Mesothelial cell of epicardium (in vitro differentiated cells): Measurements from ENCODE around the gene PROX1. TPM values are rescaled to one million over a fixed set of nuclear protein-coding genes. Genes with fewer than 3 reads are reported as not detected.

Experiments
- DNase-seq, 2 experiments: peaks; one replicate each; pipeline ENCODE4 v3.0.0; 2021; ENCODE audit warnings: low spot score in 2 of 2; ENCODE audit not compliant: unreplicated experiment in 2 of 2
- H3K27ac Mint-ChIP-seq: 2 replicates; pipeline ENCODE4 v1.8.0; 2021; ENCODE audit warnings: mixed read lengths
- H3K27me3 Mint-ChIP-seq: 2 replicates; pipeline ENCODE4 v1.8.0; 2021; ENCODE audit warnings: low read depth, mixed read lengths
- H3K36me3 Mint-ChIP-seq: 2 replicates; pipeline ENCODE4 v1.8.0; 2021; ENCODE audit warnings: mixed read lengths
- H3K4me1 Mint-ChIP-seq: 2 replicates; pipeline ENCODE4 v1.8.0; 2021; ENCODE audit warnings: mixed read lengths
- H3K4me3 Mint-ChIP-seq: 2 replicates; pipeline ENCODE4 v1.8.0; 2021; ENCODE audit warnings: mild to moderate bottlenecking, moderate library complexity, mixed read lengths
- H3K9me3 Mint-ChIP-seq: 2 replicates; pipeline ENCODE4 v1.8.0; 2021; ENCODE audit warnings: mixed read lengths
- CTCF ChIP-seq: fragments of 200-600 bp; sonication (generic); IDR thresholded peaks from one replicate; pipeline ENCODE4 v1.5.0; 2021; ENCODE audit warnings: antibody characterized with exemption; ENCODE audit not compliant: unreplicated experiment
- total RNA-seq: library from RNA; stranded (reverse); gene quantifications from 3 replicates; pipeline ENCODE4 v1.2.1, GENCODE V29; 2021

Gene PROX1
- total RNA-seq, 1 donor from 2014 or later: 1.4 TPM

GRCh38 chr1:213997038-213997771, 9.4 kb downstream of the PROX1 start:
- H3K27me3 Mint-ChIP-seq: peaks cover 70% of the 10 kb centered on the region
- DNase-seq: no peak
- H3K4me1 Mint-ChIP-seq: peaks cover 2% of the 10 kb centered on the region
- no peak for TF ChIP-seq CTCF
- H3K4me3 Mint-ChIP-seq: no peak overlapping the region
- H3K27ac Mint-ChIP-seq: no peak overlapping the region
- no peaks in the 10 kb centered on the region for H3K9me3 Mint-ChIP-seq
- H3K36me3 Mint-ChIP-seq: no peaks in the 10 kb centered on the region

- no peak for DNase-seq
- Mint-ChIP-seq H3K27ac (no peak overlapping the region), H3K4me3 (no peak overlapping the region), H3K27me3 (peaks cover 65% of the 10 kb centered on the region), H3K9me3 (no peaks in the 10 kb centered on the region), H3K36me3 (no peaks in the 10 kb centered on the region), H3K4me1 (peaks cover 5% of the 10 kb centered on the region)
- no peak for TF ChIP-seq CTCF
These were observed 10.0 kb downstream of the PROX1 start for GRCh38 chr1:213997772-213998107.

GRCh38 chr1:213998785-213999184, 11.0 kb downstream of the PROX1 start:
- no peak for DNase-seq
- H3K9me3 Mint-ChIP-seq: no peaks in the 10 kb centered on the region
- H3K36me3 Mint-ChIP-seq: no peaks in the 10 kb centered on the region
- H3K27ac Mint-ChIP-seq: no peak overlapping the region
- TF ChIP-seq CTCF: no peak
- peaks cover 56% of the 10 kb centered on the region for H3K27me3 Mint-ChIP-seq
- peaks cover 7% of the 10 kb centered on the region for H3K4me1 Mint-ChIP-seq
- H3K4me3 Mint-ChIP-seq: no peak overlapping the region

GRCh38 chr1:213999732-214000131, 12.0 kb downstream of the PROX1 start:
- no peak for DNase-seq
- H3K36me3 Mint-ChIP-seq: no peaks in the 10 kb centered on the region
- no peak overlapping the region for H3K4me3 Mint-ChIP-seq
- H3K27me3 Mint-ChIP-seq: peaks cover 47% of the 10 kb centered on the region
- H3K9me3 Mint-ChIP-seq: no peaks in the 10 kb centered on the region
- H3K27ac Mint-ChIP-seq: no peak overlapping the region
- peaks cover 11% of the 10 kb centered on the region for H3K4me1 Mint-ChIP-seq
- TF ChIP-seq CTCF: no peak

- no peaks in the 10 kb centered on the region for H3K9me3 Mint-ChIP-seq
- H3K27me3 Mint-ChIP-seq: peaks cover 31% of the 10 kb centered on the region
- no peak for DNase-seq
- no peak overlapping the region for H3K27ac Mint-ChIP-seq
- no peak overlapping the region for H3K4me3 Mint-ChIP-seq
- H3K4me1 Mint-ChIP-seq: peaks cover 11% of the 10 kb centered on the region
- TF ChIP-seq CTCF: no peak
- H3K36me3 Mint-ChIP-seq: no peaks in the 10 kb centered on the region
These were observed 14.3 kb downstream of the PROX1 start for GRCh38 chr1:214002060-214002459.
